AG10803 (cell line): ENCODE data around the gene CARD9.
"Not testable (repeated sequence)": the region's sequence is repeated elsewhere in the genome, so short reads cannot be mapped to it uniquely, and the experiment has no call there.

Experiments
- DNase-seq: peaks from one replicate; pipeline ENCODE4 v3.0.0; 2010; ENCODE audit warnings: low read depth
- H3K4me3 ChIP-seq: 2 replicates; pipeline ENCODE4 v1.5.1; 2011; ENCODE audit warnings: mild to moderate bottlenecking, low read length, control low read depth
- TF ChIP-seq, protein P1 (sequence below): conservative IDR thresholded peaks from 2 replicates; pipeline ENCODE4 v1.5.1; 2011; ENCODE audit warnings: mild to moderate bottlenecking, low read length, control low read depth, inconsistent platforms

CARD9 gene

DNA sequence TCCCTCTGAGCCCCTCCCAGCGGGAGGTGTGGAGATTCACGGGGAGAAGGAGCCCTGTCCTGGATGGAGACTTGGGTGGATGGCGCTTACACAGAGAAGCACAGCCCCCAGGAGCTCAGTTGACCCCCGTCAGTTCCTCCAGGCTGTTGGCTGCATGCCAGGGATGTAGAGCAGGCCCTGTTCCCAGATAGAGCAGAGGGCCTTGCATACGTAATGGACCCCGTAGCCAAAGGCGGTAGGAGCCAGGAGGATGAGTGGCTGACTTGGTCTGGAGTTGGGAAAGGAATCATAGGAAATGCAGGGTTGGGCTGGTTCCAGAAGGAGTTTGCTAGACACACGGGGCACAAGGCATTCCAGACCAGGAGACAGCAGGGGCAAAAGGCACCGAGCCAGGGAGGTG, 39.5 kb upstream of the CARD9 start:
- no peak for DNase-seq
- H3K4me3 ChIP-seq = no peak overlapping the region; the same call in 1 of the 2 replicates
- TF ChIP-seq, protein P1, sequence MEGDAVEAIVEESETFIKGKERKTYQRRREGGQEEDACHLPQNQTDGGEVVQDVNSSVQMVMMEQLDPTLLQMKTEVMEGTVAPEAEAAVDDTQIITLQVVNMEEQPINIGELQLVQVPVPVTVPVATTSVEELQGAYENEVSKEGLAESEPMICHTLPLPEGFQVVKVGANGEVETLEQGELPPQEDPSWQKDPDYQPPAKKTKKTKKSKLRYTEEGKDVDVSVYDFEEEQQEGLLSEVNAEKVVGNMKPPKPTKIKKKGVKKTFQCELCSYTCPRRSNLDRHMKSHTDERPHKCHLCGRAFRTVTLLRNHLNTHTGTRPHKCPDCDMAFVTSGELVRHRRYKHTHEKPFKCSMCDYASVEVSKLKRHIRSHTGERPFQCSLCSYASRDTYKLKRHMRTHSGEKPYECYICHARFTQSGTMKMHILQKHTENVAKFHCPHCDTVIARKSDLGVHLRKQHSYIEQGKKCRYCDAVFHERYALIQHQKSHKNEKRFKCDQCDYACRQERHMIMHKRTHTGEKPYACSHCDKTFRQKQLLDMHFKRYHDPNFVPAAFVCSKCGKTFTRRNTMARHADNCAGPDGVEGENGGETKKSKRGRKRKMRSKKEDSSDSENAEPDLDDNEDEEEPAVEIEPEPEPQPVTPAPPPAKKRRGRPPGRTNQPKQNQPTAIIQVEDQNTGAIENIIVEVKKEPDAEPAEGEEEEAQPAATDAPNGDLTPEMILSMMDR = no peak

DNA sequence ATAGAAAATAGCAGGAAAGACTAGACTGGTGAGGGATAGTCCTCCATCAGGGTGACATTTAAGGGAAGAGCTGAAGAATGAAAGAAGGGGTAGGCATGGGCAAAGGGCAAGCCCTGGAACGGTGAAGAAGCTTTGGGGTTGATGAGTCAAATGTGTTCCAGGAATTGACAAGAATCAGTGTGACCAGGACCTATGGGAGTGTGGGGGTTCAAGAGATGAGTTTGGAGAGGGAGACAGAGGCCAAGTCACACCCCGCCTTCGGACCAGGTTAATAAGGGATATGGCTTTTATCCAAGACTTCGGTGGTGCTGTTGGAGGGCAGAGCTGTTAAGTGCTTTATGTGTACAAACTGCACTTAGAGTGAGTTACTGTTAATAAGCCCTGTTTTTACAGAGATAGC, 37.9 kb upstream of the CARD9 start:
- TF ChIP-seq, protein P1 = no peak
- peak overlapping the region; percentile 94 for H3K4me3 ChIP-seq
- DNase-seq = no peak

DNA sequence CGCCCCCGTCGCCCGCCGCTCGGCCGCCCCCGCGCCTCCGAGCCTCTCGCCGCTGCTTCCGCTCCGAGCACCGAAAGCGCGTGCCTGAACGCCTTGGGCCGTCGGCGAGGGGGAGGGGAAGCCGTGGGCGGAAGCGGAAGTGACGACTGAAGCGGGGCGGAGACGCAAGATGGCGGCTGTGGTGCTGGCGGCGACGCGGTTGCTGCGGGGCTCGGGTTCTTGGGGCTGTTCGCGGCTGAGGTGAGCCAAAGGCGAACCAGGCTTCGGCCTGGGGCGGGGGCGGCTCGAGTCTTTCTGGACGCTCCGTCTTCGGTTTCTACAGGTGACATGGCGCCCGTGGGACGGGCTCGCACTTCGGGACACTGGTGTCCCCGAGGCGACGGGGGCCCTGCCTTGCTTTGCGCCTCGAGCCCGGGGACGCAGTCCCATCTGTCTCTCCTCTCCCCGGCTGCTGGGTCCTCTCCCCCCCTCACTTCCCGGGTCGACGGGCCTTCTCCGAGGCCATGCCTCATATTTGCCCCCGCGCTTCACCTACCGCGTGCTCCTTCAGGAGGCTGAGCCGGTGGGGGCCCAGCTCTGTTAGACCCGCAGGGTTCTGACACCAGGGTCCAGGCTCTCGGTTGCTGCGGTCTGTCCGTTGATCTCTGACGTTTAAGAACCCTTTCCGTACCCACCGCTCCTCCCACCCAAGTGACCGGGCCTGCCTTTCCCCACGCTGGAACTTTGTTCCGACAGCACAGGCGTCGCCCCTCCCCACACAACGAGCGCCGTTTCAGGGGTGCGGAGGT, 37.2 kb upstream of the CARD9 start, which contains the start of the genes ENTR1 and PMPCA:
Gene ENTR1 (minus strand): TSS at position 115 of the 788 bp plus-strand sequence. CDS start 217 bp downstream, outside the sequence.
Gene PMPCA (plus strand): TSS at position 159 of the 788 bp plus-strand sequence. CDS start 11 bp downstream, at position 170.
- TF ChIP-seq, protein P1 = no peak

DNA sequence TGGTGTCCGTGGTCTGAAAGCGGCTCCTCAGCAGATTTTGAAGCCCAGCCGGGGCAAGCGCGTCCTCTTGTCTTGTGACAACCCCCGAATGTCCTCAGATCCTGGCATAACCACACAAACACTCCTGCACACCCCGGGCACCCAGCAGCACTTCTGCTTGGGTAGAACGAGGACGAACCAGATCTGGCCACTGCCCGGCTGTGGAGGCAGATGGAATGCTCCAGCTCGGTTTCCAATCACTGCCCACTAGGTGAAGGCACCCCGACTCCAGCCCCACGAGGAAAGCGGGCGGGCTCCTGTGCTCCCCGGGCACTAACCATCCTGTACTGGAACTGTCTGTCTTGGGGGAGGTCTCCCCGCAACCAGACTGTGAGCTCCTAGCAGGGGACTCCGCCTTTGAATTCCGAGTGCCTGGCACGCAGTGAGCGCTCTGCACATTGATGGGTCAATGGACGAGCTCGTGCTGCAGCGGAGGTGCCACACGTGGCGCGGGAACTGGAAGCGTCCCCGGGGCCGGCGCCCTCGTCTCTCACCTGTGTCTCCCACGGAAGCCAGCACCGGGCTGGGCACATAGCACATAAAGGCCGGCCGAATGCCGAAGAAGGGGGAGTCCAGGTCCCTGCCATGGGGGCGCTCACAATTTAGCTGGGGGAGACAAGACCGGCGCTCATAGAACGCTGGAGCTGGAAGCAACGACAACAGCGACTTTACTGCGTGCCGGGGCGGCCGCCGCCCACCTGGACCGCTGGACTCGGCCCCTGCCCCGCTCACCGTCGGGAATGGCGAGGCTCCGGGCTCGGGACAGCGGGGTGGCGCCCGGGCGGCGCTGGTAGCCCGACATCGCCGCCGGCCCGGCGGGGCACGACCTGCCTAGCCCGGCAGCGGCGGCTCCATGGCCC, 36.3 kb upstream of the CARD9 start:
- DNase-seq = peak; percentile 31
- TF ChIP-seq, protein P1 = 0 out of 2 replicates have a peak, but pooled peaks have one; percentile 0
- peak overlapping the region; percentile 94 for H3K4me3 ChIP-seq

More for the DNA sequence above, 37.2 kb upstream of the CARD9 start, which contains the start of the genes ENTR1 and PMPCA:
- H3K4me3 ChIP-seq = peak within 1 kb of the TSS; percentile 94
- peak; percentile 82 for DNase-seq

DNA sequence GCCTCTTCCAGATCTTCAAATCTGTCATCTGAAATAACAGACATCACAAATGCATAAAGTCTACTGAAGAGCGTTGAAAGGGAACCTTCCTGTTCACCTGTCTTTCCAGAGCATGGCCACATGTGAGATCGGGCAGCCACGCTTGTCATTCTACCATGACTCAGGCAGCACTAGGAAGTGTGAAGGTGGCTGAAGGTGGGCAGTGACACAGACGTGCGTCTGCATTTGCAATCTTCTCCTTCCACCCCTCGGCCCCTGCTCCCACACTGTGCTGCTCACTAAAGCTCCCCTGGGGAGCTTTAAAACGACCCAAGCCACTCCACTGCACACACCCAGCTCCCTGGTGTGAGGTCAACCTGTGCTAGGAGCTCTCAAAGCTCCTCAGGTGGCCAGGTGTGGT, 34.4 kb upstream of the CARD9 start:
- no peak for DNase-seq
- no peak overlapping the region for H3K4me3 ChIP-seq
- TF ChIP-seq, protein P1 = no peak

DNA sequence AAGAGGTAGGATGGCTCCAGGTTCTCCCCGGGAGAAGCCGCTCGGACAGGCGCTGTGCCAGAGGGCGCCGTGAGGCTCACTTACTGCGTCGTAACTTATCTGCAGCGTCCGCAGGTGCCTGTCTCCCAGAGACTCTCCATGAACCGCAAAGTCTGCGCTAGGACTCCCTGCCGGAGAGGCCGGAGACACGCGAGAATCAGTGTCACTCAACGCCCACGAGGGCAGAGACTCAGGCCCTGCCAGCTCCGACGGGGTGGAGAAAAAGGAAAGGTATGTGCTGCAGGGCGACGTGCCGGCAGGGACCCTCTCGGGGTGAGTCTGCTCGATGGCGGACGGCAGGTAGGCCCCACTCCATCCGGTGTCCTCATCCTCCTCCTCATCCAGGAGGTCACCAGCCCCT, 33.6 kb upstream of the CARD9 start:
- H3K4me3 ChIP-seq, DNase-seq: not testable (repeated sequence)

DNA sequence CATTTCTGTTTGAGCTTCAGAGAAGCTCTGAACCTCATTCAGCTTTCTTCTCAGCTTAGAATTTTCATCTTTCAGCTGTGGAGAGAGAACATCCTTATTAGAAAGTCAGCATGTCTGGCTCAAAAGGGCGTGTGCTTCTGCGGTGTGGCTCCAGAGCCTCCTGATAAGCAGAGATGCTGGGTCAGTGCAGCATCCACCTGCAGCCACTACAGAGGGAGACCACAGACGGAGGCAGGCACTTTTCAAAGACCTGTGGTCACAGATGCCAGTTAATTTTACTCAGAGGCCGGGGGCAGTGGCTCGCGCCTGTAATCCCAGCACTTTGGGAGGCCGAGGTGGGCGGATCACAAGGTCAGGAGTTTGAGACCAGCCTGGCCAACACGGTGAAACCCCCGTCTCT, 32.4 kb upstream of the CARD9 start:
- DNase-seq, H3K4me3 ChIP-seq: not testable (repeated sequence)
